Lower leg skin (tissue), 4 donors: ENCODE data around the gene ILKAP. TPM values are rescaled to one million over a fixed set of nuclear protein-coding genes. Genes with fewer than 3 reads are reported as not detected.

Experiments
- DNase-seq, 2 donors: peaks; one replicate each; pipeline ENCODE4 v3.0.0-alpha.2; 2019; ENCODE audit warnings: low spot score in 2 of 2
- H3K4me3 ChIP-seq: fragments of 200-600 bp; sonication (generic); 2 replicates; pipeline ENCODE4 v1.5.1; 2017; ENCODE audit warnings: mild to moderate bottlenecking, low read depth; ENCODE audit not compliant: poor library complexity, severe bottlenecking
- POLR2A ChIP-seq, 2 donors: fragments of 450-650 bp; IDR thresholded peaks; one replicate each; pipeline ENCODE4 v1.6.1; 2016 to 2017; ENCODE audit warnings: antibody characterized with exemption in 2 of 2, mild to moderate bottlenecking in 1 of 2, moderate library complexity in 1 of 2
- WGBS, 2 donors: methylation state at CpG; one replicate each; pipeline ENCODE4 v1.1.5; 2018; 5-methylcytosine and 5-hydroxymethylcytosine counted together
- intact Hi-C: fragments of 100-400 bp; cut with DNase I; formaldehyde crosslinking; loops from one replicate; pipeline ENCODE4 v1.15.0; 2023; ENCODE audit warnings: low total_unique reads
- total RNA-seq, 4 donors: library from RNA; depleted of rRNA; stranded (reverse); fragments of >200 nt; gene quantifications; one replicate each; pipeline ENCODE4 v1.1.0, GENCODE V29; 2016
- TF ChIP-seq, protein P1 (sequence below), 3 donors: fragments of 450-650 bp; IDR thresholded peaks; one replicate each; pipeline ENCODE4 v1.5.1; 2016; ENCODE audit warnings: antibody characterized with exemption in 3 of 3, mild to moderate bottlenecking in 3 of 3, moderate library complexity in 2 of 3

ILKAP gene
- total RNA-seq, 4 donors from 2014 or later: 22.8 to 73.5 (median 32.1) TPM

DNA sequence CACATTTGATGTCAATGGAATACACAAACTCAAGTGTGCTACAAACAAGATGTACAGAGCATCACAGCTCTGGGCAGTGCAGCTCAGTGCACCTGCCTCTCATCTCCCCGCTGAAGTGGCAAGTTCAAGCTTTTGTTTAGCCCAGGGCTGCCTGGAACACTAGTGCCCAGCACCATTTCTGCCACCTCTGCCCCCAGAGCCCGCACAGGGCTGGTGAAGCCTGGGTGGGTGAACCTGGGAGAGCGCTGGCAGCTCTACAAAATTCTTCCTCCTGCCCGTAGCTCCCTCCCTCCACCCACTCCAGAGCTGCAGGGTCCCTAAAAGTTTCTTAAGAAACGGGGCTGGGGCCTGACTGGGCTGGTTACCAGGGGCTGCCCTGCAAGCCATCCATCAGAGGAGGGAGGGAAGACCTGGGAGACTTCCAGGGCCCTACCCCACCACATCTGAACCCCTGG lies 34.8 kb upstream of the ILKAP start:
- DNase-seq: no peak
- no peak overlapping the region for H3K4me3 ChIP-seq
- intact Hi-C loops: no loop called here
- WGBS, 2 donors: 82 to 83% methylated on average over 5 of the region's 5 CpGs
- TF ChIP-seq, protein P1, sequence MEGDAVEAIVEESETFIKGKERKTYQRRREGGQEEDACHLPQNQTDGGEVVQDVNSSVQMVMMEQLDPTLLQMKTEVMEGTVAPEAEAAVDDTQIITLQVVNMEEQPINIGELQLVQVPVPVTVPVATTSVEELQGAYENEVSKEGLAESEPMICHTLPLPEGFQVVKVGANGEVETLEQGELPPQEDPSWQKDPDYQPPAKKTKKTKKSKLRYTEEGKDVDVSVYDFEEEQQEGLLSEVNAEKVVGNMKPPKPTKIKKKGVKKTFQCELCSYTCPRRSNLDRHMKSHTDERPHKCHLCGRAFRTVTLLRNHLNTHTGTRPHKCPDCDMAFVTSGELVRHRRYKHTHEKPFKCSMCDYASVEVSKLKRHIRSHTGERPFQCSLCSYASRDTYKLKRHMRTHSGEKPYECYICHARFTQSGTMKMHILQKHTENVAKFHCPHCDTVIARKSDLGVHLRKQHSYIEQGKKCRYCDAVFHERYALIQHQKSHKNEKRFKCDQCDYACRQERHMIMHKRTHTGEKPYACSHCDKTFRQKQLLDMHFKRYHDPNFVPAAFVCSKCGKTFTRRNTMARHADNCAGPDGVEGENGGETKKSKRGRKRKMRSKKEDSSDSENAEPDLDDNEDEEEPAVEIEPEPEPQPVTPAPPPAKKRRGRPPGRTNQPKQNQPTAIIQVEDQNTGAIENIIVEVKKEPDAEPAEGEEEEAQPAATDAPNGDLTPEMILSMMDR (IDR thresholded peaks at IDR 0.05): no peak
- TF ChIP-seq POLR2A (IDR thresholded peaks at IDR 0.05): no peak

DNA sequence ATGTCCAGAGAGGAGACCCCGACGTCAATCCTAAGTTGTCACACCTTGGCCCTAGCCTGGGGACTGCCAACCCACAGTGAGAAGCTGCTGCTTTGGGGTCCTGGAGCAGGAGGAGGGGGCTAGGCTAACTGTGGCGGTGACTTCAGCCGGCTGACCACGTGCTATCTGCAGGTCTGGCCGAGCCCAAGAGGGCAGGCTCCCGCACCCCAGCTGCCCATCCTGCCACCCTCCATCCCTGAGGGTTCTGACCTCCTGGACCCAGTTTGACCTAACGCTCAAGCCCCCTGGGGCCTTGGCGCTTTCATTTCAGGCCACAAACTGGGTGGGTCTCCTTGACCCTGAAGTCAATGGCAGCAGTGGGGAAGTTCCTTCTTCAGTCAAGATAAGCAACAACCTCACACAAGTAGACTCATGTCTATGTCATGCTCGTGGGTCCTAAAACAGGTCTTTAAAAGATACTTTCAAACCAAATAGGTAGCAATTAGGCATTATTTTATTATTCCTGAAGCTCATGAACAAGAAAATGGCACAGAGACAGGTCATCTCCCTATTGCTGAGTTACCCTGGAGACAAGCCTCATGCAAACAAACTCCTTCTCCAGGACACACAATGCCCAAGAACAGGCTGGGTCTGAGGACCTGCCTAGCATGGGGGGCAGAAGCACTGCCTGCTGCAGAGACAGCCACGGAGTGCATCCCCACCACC lies 34.1 kb upstream of the ILKAP start:
- no peak for TF ChIP-seq POLR2A (IDR thresholded peaks at IDR 0.05)
- TF ChIP-seq, protein P1 (IDR thresholded peaks at IDR 0.05): no peak
- intact Hi-C loops: no loop called here
- DNase-seq: no peak
- no peak overlapping the region for H3K4me3 ChIP-seq
- WGBS, 2 donors: 82 to 94% methylated on average over 11 of the region's 11 CpGs

- 79 to 88% methylated on average over 4 of the region's 4 CpGs for WGBS, 2 donors
- no peak overlapping the region for H3K4me3 ChIP-seq
- TF ChIP-seq, protein P1 (IDR thresholded peaks at IDR 0.05): no peak
- TF ChIP-seq POLR2A (IDR thresholded peaks at IDR 0.05): no peak
- intact Hi-C loops: no loop called here
- no peak for DNase-seq
Observed at GRCh38 chr2:238236571-238236970, 33.1 kb upstream of the ILKAP start.

DNA sequence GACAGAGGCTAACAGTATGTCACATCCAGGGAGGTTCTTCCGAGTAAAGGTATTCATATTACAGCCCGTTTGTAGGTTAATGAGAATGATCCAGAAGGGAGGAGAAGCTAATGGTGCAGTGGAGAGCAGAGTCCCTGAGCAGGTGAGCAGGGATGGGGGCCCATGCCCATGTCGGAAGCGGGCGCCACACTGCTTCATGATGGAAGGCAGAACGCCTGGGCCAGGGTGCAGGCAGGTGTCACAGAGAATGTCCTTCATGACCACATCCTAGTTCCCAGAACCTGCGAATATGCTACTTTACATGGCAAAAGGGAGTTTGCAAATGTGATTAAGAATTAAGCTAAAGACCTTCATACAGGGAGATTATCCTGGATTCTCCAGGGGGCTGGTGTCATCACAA lies 32.4 kb upstream of the ILKAP start:
- TF ChIP-seq, protein P1 (IDR thresholded peaks at IDR 0.05): no peak
- TF ChIP-seq POLR2A (IDR thresholded peaks at IDR 0.05): no peak
- no peak overlapping the region for H3K4me3 ChIP-seq
- WGBS, 2 donors: 85% methylated on average over 7 of the region's 7 CpGs
- intact Hi-C loops: no loop called here
- DNase-seq: no peak

- no peak for DNase-seq
- H3K4me3 ChIP-seq: no peak overlapping the region
- TF ChIP-seq, protein P1 (IDR thresholded peaks at IDR 0.05): no peak
- TF ChIP-seq POLR2A (IDR thresholded peaks at IDR 0.05): no peak
- 72 to 76% methylated on average over 11 of the region's 11 CpGs for WGBS, 2 donors
- intact Hi-C loops: no loop called here
Observed at GRCh38 chr2:238235331-238235732, 31.8 kb upstream of the ILKAP start.

DNA sequence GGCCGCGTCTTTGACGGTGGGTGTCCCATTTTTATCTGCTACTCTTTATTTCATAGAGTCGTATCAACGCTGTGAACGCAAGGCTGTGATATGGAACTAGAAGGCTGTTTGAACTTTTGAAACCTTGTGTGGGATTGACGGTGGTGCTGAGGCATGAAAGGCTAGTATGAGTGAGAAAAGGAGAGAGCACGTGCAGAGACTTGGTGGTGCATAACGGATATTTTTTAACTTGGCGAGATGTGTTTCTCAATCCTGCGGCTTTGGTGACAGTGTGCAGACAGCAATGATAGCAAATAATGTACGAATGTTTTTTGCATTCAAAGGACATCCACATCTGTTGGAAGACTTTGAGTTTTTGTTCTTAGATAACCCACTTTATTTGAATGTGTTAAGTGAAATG lies 30.1 kb upstream of the ILKAP start:
- no peak for TF ChIP-seq POLR2A (IDR thresholded peaks at IDR 0.05)
- TF ChIP-seq, protein P1 (IDR thresholded peaks at IDR 0.05): no peak
- H3K4me3 ChIP-seq: no peak overlapping the region
- intact Hi-C loops: no loop called here
- peak in 1 of 2 donors; percentile 12 for DNase-seq
- WGBS, 2 donors: 85 to 92% methylated on average over 12 of the region's 12 CpGs
